KMS-11 (cell line): ENCODE data around the gene DMD.

ENCODE experiments used
- H2AFZ ChIP-seq: fragments of 200-600 bp; sonication (generic); 2 replicates; pipeline ENCODE4 v1.6.1; 2016; ENCODE audit warnings: antibody characterized with exemption, mixed run types, low read depth
- H3K27ac ChIP-seq: fragments of 200-600 bp; sonication (generic); 2 replicates; pipeline ENCODE4 v1.6.1; 2016; ENCODE audit warnings: mild to moderate bottlenecking, mixed run types
- H3K27me3 ChIP-seq: fragments of 200-600 bp; sonication (generic); 2 replicates; pipeline ENCODE4 v1.6.1; 2017; ENCODE audit warnings: mild to moderate bottlenecking, low read depth, mixed run types, moderate library complexity; ENCODE audit not compliant: insufficient read depth
- H3K36me3 ChIP-seq: fragments of 200-600 bp; sonication (generic); 2 replicates; pipeline ENCODE4 v1.6.1; 2017; ENCODE audit warnings: mild to moderate bottlenecking, mixed run types; ENCODE audit not compliant: insufficient read depth
- H3K4me1 ChIP-seq: fragments of 200-600 bp; sonication (generic); 2 replicates; pipeline ENCODE4 v1.6.1; 2016; ENCODE audit warnings: mild to moderate bottlenecking, low read depth, mixed run types; ENCODE audit not compliant: poor library complexity, severe bottlenecking
- H3K4me2 ChIP-seq: fragments of 200-600 bp; sonication (generic); 2 replicates; pipeline ENCODE4 v1.7.0; 2016; ENCODE audit warnings: mild to moderate bottlenecking, mixed run types
- H3K4me3 ChIP-seq: fragments of 200-600 bp; sonication (generic); IDR thresholded peaks from 2 replicates; pipeline ENCODE4 v1.6.1; 2017; ENCODE audit warnings: low read depth, low read length, mixed read lengths; ENCODE audit not compliant: insufficient read depth
- H3K79me2 ChIP-seq: fragments of 200-600 bp; sonication (generic); 2 replicates; pipeline ENCODE4 v1.6.1; 2016; ENCODE audit warnings: low read depth, mixed run types; ENCODE audit not compliant: insufficient read depth
- H3K9ac ChIP-seq: fragments of 200-600 bp; sonication (generic); 2 replicates; pipeline ENCODE4 v1.6.1; 2016; ENCODE audit warnings: mild to moderate bottlenecking, mixed run types
- H4K20me1 ChIP-seq: fragments of 200-600 bp; sonication (generic); 2 replicates; pipeline ENCODE4 v1.6.1; 2016; ENCODE audit warnings: mild to moderate bottlenecking, mixed run types; ENCODE audit not compliant: insufficient read depth
- CTCF ChIP-seq: fragments of 200-600 bp; sonication (generic); conservative IDR thresholded peaks from 2 replicates; pipeline ENCODE4 v1.6.1; 2017; ENCODE audit warnings: low read depth, mild to moderate bottlenecking, antibody characterized with exemption, low read length, moderate library complexity, mixed read lengths

DMD gene

GRCh38 chrX:32010212-32010611, 1201.1 kb downstream of the DMD start:
- Histone ChIP-seq H3K79me2 (no peaks in the 10 kb centered on the region), H3K27ac (no peak overlapping the region), H4K20me1 (no peaks in the 10 kb centered on the region), H2AFZ (no peak overlapping the region), H3K36me3 (no peaks in the 10 kb centered on the region), H3K9ac (no peak overlapping the region), H3K4me2 (no peak overlapping the region), H3K27me3 (no peaks in the 10 kb centered on the region), H3K4me1 (no peaks in the 10 kb centered on the region), H3K4me3 (no peak overlapping the region)
- no peak for TF ChIP-seq CTCF

GRCh38 chrX:31993637-31994036, 1217.7 kb downstream of the DMD start:
- H3K36me3 ChIP-seq = no peaks in the 10 kb centered on the region
- no peak for TF ChIP-seq CTCF
- no peaks in the 10 kb centered on the region for H3K4me1 ChIP-seq
- H3K9ac ChIP-seq = no peak overlapping the region
- H3K79me2 ChIP-seq = no peaks in the 10 kb centered on the region
- no peak overlapping the region for H2AFZ ChIP-seq
- no peaks in the 10 kb centered on the region for H4K20me1 ChIP-seq
- H3K27ac ChIP-seq = no peak overlapping the region
- H3K4me2 ChIP-seq = no peak overlapping the region
- H3K4me3 ChIP-seq = no peak overlapping the region
- H3K27me3 ChIP-seq = no peaks in the 10 kb centered on the region

- Histone ChIP-seq H3K79me2 (no peaks in the 10 kb centered on the region), H2AFZ (no peak overlapping the region), H3K4me3 (no peak overlapping the region), H3K9ac (no peak overlapping the region), H3K4me2 (no peak overlapping the region), H3K27ac (no peak overlapping the region), H3K4me1 (no peaks in the 10 kb centered on the region), H3K36me3 (no peaks in the 10 kb centered on the region), H3K27me3 (no peaks in the 10 kb centered on the region), H4K20me1 (no peaks in the 10 kb centered on the region)
- no peak for TF ChIP-seq CTCF
These were observed 1222.4 kb downstream of the DMD start for GRCh38 chrX:31988975-31989374.

- Histone ChIP-seq H3K36me3 (no peaks in the 10 kb centered on the region), H3K4me1 (no peaks in the 10 kb centered on the region), H3K4me3 (no peak overlapping the region), H2AFZ (no peak overlapping the region), H3K4me2 (no peak overlapping the region), H4K20me1 (no peaks in the 10 kb centered on the region), H3K79me2 (no peaks in the 10 kb centered on the region), H3K9ac (no peak overlapping the region), H3K27me3 (no peaks in the 10 kb centered on the region), H3K27ac (no peak overlapping the region)
- no peak for TF ChIP-seq CTCF
These were observed 1229.7 kb downstream of the DMD start for GRCh38 chrX:31981546-31982062.
